Glomerular endothelial cell (primary cell): ENCODE measurements around the gene RAP2A. TPM values are rescaled to one million over a fixed set of nuclear protein-coding genes. Genes with fewer than 3 reads are reported as not detected.

Source experiments
- DNase-seq: peaks from one replicate; pipeline ENCODE4 v3.0.0-alpha.2; 2011; ENCODE audit warnings: low read depth, low spot score; ENCODE audit errors: extremely low read depth
- total RNA-seq: library from RNA; depleted of rRNA; stranded (reverse); fragments of >200 nt; gene quantifications from 2 replicates; pipeline ENCODE4 v1.2.3, GENCODE V29; 2015

RAP2A gene
- total RNA-seq, 1 donor from 2014 or later = 40.0 TPM

- DNase-seq = no peak
Measured at GRCh38 chr13:97492684-97493371, 58.9 kb downstream of the RAP2A start.

- DNase-seq = no peak
Measured at GRCh38 chr13:97493456-97493855, 59.5 kb downstream of the RAP2A start.

DNA sequence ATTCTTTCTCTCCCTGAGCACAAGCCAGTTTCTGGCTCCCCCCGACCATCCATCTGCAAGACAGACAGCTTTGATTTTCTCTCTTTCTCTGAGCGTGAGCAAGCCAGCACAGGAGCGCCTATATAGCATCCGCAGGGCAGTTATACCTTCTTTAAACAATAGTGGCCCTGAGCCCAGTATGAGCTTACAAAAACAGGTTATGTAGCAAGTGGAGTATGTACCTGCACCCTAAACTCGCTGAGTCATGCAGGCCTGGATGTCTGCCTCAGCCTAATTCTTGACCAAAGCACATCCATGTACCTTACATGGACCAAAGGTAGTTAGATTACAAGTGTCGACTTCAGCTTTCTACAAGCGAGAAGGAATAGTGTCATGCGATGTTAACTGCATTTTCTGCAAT lies 61.7 kb downstream of the RAP2A start:
- no peak for DNase-seq

- DNase-seq = no peak
Measured at GRCh38 chr13:97496511-97496910, 62.5 kb downstream of the RAP2A start.

DNA sequence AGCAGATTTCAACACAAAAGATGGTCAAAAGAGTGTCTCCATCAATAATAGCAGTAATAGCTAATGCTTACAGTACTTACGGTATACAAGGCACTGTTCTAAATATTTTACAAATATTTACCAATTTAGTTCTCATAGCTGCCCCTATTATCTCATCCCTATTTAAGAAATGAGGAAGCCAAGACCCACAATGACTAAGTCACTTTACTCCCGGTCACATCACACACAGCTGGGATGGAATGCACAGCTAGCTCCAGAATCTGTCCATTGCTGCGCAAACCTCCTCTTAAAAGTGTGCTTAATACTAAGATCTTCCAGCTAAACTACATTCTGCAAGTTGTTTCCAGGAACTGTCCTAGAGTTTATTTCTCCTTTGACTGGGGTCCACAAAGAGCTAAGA lies 63.4 kb downstream of the RAP2A start:
- no peak for DNase-seq

DNA sequence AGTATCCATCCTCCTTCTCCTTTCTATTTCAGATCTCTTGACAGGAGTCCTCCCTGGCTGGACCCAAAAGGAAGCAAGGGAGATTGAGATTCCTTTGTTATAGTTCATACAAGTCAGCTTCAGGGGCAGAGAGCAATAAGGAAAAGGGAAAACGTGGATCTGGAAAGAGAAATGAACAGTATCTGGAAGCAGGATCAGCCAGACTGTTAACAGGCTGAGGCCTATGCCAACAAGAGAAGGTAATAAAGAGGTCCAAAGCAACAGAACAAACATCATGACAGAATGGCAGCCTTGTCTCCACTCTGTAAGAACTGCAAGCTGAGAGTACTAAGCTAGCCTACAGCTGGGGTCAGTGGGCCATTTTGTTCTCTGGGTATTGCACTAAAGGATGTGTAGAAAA lies 64.5 kb downstream of the RAP2A start:
- DNase-seq = no peak

DNA sequence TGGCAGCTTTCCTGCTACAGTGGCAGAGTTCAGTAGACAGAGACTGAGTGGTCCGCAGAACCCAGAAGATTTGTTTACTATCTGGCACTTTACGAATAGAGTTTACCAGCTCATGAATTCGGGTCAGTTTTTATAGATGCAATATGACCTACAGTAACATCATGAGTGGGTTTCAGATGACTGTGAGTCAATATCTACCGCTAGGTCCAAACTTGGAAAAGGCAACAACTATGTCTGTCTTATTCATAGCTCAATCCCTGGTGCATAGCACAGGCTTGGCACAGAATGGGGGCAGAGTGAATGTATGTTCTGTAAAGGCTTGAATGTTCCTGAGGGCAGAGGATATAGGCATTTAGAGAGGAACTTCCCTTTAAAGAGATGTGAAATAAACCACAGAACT lies 65.2 kb downstream of the RAP2A start:
- no peak for DNase-seq

GRCh38 chr13:97502181-97502580 lies 68.2 kb downstream of the RAP2A start:
- no peak for DNase-seq

- no peak for DNase-seq
Measured at GRCh38 chr13:97502706-97503105, 68.7 kb downstream of the RAP2A start.

- DNase-seq = no peak
Measured at GRCh38 chr13:97505017-97505416, 71.0 kb downstream of the RAP2A start.

GRCh38 chr13:97506511-97506910 lies 72.5 kb downstream of the RAP2A start:
- DNase-seq = no peak

DNA sequence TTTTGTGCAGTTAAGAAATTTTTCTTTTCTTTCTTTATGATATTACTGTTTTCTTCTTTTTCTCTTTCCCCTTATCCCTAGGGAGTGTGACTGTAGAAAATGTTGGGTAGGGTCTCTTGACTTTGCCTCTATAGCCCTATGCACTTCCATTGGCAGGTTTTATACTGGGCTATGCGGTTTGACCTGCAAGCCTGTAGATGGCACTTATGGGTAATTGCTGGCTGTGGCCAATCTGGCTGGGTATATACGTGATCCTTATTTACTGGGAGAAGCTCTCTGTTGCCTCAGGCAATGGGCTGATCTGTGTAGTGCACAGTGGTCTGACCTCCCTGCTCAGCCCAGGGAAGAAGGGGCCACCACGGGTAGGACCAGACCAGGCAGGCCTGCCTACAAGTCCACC lies 78.8 kb downstream of the RAP2A start:
- no peak for DNase-seq

DNA sequence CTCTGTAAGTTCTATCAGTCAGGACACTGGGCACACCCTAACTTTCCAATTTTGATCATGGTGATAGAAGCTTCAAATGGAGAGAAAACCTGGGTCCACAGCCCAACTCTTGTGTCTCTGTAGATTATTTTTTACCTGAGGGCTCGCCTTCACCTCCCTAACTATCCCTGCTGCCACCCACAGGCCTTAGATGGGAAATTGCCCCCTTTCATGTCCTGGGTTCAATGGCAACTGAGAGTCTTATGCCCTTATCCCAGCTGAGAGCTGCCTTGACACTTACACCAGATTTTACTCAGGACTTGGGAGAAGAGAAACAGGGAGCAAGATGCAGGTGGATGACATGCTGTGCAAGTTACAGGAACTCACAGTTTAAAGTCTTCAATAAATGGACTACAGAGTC lies 81.7 kb downstream of the RAP2A start:
- no peak for DNase-seq

DNA sequence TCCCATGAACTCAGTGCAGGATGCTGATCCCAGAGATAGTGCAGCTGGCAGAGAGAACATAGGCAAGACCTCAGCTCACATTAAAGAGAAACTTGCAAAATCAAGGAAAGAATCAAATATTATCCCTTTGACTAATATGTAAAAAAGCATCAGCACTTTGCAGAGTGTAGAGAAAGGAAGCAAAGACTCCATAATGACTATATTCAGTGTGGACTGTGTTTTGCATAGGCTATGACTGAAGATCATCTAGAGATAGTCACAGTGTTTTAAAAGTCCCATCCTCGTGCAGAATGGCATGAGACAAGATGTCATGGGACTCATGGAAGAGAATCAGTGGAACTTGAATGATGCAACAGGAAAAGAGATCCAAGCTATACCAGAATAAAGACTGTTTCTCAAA lies 84.0 kb downstream of the RAP2A start:
- DNase-seq = no peak

Other genes with a start within 250 kb of the RAP2A start
- 93.8 and 110 TPM in 2 replicates for gene MBNL2, start 211.8 kb upstream of the RAP2A start, total RNA-seq